SK-N-SH (cell line): Measurements from ENCODE around the gene DNAJC5. TPM values are rescaled to one million over a fixed set of nuclear protein-coding genes. Genes with fewer than 3 reads are reported as not detected.

Experiments
- CTCF ChIA-PET: fragments of 300-600, 350-600 bp; formaldehyde crosslinking; extraction: SDS; loops from one replicate; lab custom pipeline; 2021; lab: Yijun Ruan, JAX
- POLR2A ChIA-PET: fragments of 350-600 bp; sonication (Branson Sonifier 250); formaldehyde crosslinking; extraction: SDS; loops from one replicate; lab custom pipeline; 2020; ENCODE audit warnings: antibody characterized with exemption, inconsistent platforms; lab: Yijun Ruan, JAX
- DNase-seq: peaks from one replicate; pipeline ENCODE4 v3.0.0; 2012
- H2AFZ ChIP-seq: fragments of 200-600 bp; sonication (generic); 2 replicates; pipeline ENCODE4 v1.8.1; 2016; ENCODE audit warnings: antibody characterized with exemption, mild to moderate bottlenecking, low read depth
- H3F3A ChIP-seq: fragments of 200-600 bp; sonication (generic); replicated peaks from 2 replicates; pipeline ENCODE3; 2016; ENCODE audit warnings: antibody characterized with exemption, mild to moderate bottlenecking; ENCODE audit not compliant: insufficient read depth
- H3K27ac ChIP-seq, 2 experiments: fragments of 200-500 bp in 1 of 2; fragments of 200-600 bp in 1 of 2; sonication (Bioruptor generic) in 1 of 2; sonication (generic), shearing (Covaris generic) in 1 of 2; 2 replicates each; pipeline versions ENCODE4 v1.5.1 to v1.6.1; 2014 to 2016; ENCODE audit warnings: low read depth in 2 of 2, inconsistent platforms in 1 of 2, low read length in 1 of 2, mild to moderate bottlenecking in 1 of 2, mixed read lengths in 1 of 2
- H3K27me3 ChIP-seq: fragments of 200-600 bp; sonication (generic), shearing (Covaris generic); 2 replicates; pipeline ENCODE4 v1.6.1; 2016; ENCODE audit warnings: mixed run types; ENCODE audit not compliant: insufficient read depth
- H3K36me3 ChIP-seq, 2 experiments: fragments of 200-500 bp in 1 of 2; fragments of 200-600 bp in 1 of 2; sonication (Bioruptor generic) in 1 of 2; sonication (generic) in 1 of 2; replicated peaks in 1 of 2; 2 replicates each; pipeline versions ENCODE3 to v1.5.1; 2014 to 2016; ENCODE audit warnings: low read length in 1 of 2, mild to moderate bottlenecking in 1 of 2; ENCODE audit not compliant: insufficient read depth in 2 of 2, control insufficient read depth in 1 of 2
- H3K4me1 ChIP-seq, 2 experiments: fragments of 200-500 bp in 1 of 2; fragments of 200-600 bp in 1 of 2; sonication (Bioruptor generic) in 1 of 2; sonication (generic), shearing (Covaris generic) in 1 of 2; 2 replicates each; pipeline versions ENCODE4 v1.5.1 to v1.6.1; 2014 to 2016; ENCODE audit warnings: low read depth in 1 of 2, low read length in 1 of 2, mixed run types in 1 of 2; ENCODE audit not compliant: insufficient read depth in 2 of 2, control insufficient read depth in 1 of 2
- H3K4me2 ChIP-seq: fragments of 200-600 bp; sonication (generic), shearing (Covaris generic); 2 replicates; pipeline ENCODE4 v1.6.1; 2017; ENCODE audit warnings: mixed run types
- H3K4me3 ChIP-seq, 2 experiments: fragments of 200-500 bp in 1 of 2; fragments of 200-600 bp in 1 of 2; sonication (Bioruptor generic) in 1 of 2; sonication (generic), shearing (Covaris generic) in 1 of 2; 2 replicates each; pipeline versions ENCODE4 v1.5.1 to v1.8.1; 2014 to 2016; ENCODE audit warnings: low read depth in 2 of 2, inconsistent platforms in 1 of 2, low read length in 1 of 2, mild to moderate bottlenecking in 1 of 2, mixed read lengths in 1 of 2, moderate library complexity in 1 of 2
- H3K79me2 ChIP-seq: fragments of 200-600 bp; sonication (generic); 2 replicates; pipeline ENCODE4 v1.8.1; 2017; ENCODE audit warnings: mild to moderate bottlenecking; ENCODE audit not compliant: insufficient read depth
- H3K9ac ChIP-seq: fragments of 200-600 bp; sonication (generic); 2 replicates; pipeline ENCODE4 v1.6.1; 2017; ENCODE audit warnings: mixed run types
- H3K9me2 ChIP-seq: fragments of 200-600 bp; sonication (generic); 2 replicates; pipeline ENCODE4 v1.6.1; 2017; ENCODE audit warnings: mixed run types
- H3K9me3 ChIP-seq: fragments of 200-600 bp; sonication (generic); 2 replicates; pipeline ENCODE4 v1.6.1; 2017; ENCODE audit warnings: mixed run types, mild to moderate bottlenecking, moderate library complexity
- H4K20me1 ChIP-seq: fragments of 200-600 bp; sonication (generic); 2 replicates; pipeline ENCODE4 v1.6.1; 2017; ENCODE audit warnings: mild to moderate bottlenecking, mixed run types; ENCODE audit not compliant: insufficient read depth
- CHD2 ChIP-seq: fragments of 150-350 bp; IDR thresholded peaks from 2 replicates; pipeline ENCODE4 v1.6.1; 2018; ENCODE audit warnings: low read length; ENCODE audit not compliant: partially characterized antibody
- EP300 ChIP-seq, 2 experiments: IDR thresholded peaks; 2 replicates each; pipeline versions ENCODE4 v1.4.0 to v1.6.1; 2012; ENCODE audit warnings: borderline replicate concordance in 1 of 2, low read depth in 1 of 2, low read length in 1 of 2
- FOXJ3 ChIP-seq: sonication (generic); formaldehyde crosslinking; IDR thresholded peaks from 2 replicates; pipeline ENCODE4 v1.5.1; 2020; ENCODE audit warnings: mild to moderate bottlenecking, missing genetic modification reagents
- JUND ChIP-seq: IDR thresholded peaks from 2 replicates; pipeline ENCODE4 v1.4.0; 2012
- NFIC ChIP-seq: IDR thresholded peaks from 2 replicates; pipeline ENCODE4 v1.4.0; 2012; ENCODE audit warnings: borderline replicate concordance
- NRF1 ChIP-seq: IDR thresholded peaks from 2 replicates; pipeline ENCODE4 v1.6.1; 2012; ENCODE audit warnings: low read depth, mild to moderate bottlenecking, low read length
- POLR2AphosphoS5 ChIP-seq: IDR thresholded peaks from 2 replicates; pipeline ENCODE4 v1.6.1; 2012; ENCODE audit warnings: low read depth, low read length
- SMC3 ChIP-seq: IDR thresholded peaks from 2 replicates; pipeline ENCODE4 v1.6.1; 2012; ENCODE audit warnings: low read depth, low read length, improper control_type of control experiment
- TAF1 ChIP-seq: IDR thresholded peaks from 2 replicates; pipeline ENCODE4 v1.6.1; 2012; ENCODE audit warnings: low read depth, mild to moderate bottlenecking, low read length, moderate library complexity, borderline replicate concordance
- TCF12 ChIP-seq: IDR thresholded peaks from 2 replicates; pipeline ENCODE4 v1.4.0; 2012
- TEAD4 ChIP-seq: IDR thresholded peaks from 2 replicates; pipeline ENCODE4 v1.4.0; 2012; ENCODE audit warnings: mild to moderate bottlenecking, borderline replicate concordance; ENCODE audit not compliant: insufficient read depth
- YY1 ChIP-seq: IDR thresholded peaks from 2 replicates; pipeline ENCODE4 v1.4.0; 2012; ENCODE audit warnings: low read depth, mild to moderate bottlenecking
- WGBS: methylation state at CpG from one replicate; pipeline ENCODE4 v1.1.6; 2017; ENCODE audit warnings: low lambda C conversion rate; 5-methylcytosine and 5-hydroxymethylcytosine counted together
- polyA plus RNA-seq, 3 experiments: library from polyadenylated mRNA; depleted of rRNA; stranded (reverse); fragments of >200 nt; gene quantifications; 2 replicates each; pipeline ENCODE4 v1.2.3, GENCODE V29; 2012
- TF ChIP-seq, protein P1 (sequence below): IDR thresholded peaks from 2 replicates; pipeline ENCODE4 v1.4.0; 2012; ENCODE audit warnings: low read depth, borderline replicate concordance
- TF ChIP-seq, protein P2 (sequence below): fragments of 200-600 bp; sonication (generic); IDR thresholded peaks from 2 replicates; pipeline ENCODE4 v1.6.1; 2017; ENCODE audit warnings: antibody characterized with exemption, mild to moderate bottlenecking, moderate library complexity
- TF ChIP-seq, protein P3 (sequence below): fragments of 150-350 bp; IDR thresholded peaks from 2 replicates; pipeline ENCODE4 v1.6.1; 2016; ENCODE audit warnings: mild to moderate bottlenecking, low read depth, low read length

The DNAJC5 gene
- polyA plus RNA-seq, 1 of the 3 experiments (the other 2 are of a cell fraction): 24.2 TPM

DNA sequence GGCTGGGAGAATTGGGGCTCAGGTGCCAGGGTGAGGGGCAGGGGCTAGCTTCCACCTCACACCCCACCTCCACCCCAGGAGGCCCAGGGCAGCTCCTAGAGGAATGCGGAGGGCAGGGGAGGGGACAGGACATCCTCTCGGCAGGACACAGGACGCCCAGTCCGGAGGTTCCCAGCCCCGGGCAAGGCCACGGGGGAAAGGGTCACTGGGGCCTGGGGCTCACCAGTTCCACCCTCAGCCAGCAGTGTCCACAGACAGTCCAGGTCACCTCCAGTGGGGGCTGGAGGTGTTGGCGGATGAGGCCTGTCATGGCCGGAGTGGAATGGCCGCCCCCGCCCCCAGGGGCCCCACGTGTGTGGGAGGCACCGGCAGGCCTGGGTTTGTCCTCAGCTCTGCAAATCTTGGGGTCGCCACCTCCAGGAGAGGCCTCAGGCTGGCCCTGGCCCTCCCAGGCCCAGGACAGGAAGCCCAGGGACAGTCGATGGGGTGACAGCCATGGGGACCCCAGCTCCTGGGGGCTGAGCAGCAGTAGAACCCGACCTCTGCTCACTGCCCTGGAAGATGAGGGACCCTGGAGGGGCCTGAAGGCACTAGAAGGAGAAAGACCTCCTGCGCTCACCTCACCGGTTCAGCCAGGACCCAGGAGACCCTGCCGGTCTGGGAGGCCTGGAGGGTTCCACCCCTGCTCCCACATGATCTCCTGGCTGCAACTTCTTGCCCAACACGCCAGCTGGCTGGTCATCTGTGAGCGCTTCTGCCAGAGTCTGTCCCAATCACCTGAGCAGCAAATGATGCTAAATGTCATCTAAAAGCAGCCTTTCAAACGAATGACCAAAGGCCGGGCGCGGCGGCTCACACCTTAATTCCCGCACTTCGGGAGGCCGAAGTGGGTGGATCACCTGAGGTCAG is 46.7 kb upstream of the DNAJC5 start:
- no peaks in the 10 kb centered on the region for H3K79me2 ChIP-seq
- TF ChIP-seq NFIC (no peak), TAF1 (no peak), TCF12 (no peak), YY1 (no peak), NRF1 (no peak), CHD2 (no peak), EP300 (IDR thresholded peaks at IDR 0.05; ENCODE audit: borderline replicate concordance in 1 of 2, low read depth in 1 of 2, low read length in 1 of 2) (no peak), FOXJ3 (no peak), SMC3 (no peak), JUND (no peak), TEAD4 (no peak), POLR2AphosphoS5 (no peak)
- TF ChIP-seq, protein P1, sequence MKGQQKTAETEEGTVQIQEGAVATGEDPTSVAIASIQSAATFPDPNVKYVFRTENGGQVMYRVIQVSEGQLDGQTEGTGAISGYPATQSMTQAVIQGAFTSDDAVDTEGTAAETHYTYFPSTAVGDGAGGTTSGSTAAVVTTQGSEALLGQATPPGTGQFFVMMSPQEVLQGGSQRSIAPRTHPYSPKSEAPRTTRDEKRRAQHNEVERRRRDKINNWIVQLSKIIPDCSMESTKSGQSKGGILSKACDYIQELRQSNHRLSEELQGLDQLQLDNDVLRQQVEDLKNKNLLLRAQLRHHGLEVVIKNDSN: no peak
- TF ChIP-seq, protein P2, sequence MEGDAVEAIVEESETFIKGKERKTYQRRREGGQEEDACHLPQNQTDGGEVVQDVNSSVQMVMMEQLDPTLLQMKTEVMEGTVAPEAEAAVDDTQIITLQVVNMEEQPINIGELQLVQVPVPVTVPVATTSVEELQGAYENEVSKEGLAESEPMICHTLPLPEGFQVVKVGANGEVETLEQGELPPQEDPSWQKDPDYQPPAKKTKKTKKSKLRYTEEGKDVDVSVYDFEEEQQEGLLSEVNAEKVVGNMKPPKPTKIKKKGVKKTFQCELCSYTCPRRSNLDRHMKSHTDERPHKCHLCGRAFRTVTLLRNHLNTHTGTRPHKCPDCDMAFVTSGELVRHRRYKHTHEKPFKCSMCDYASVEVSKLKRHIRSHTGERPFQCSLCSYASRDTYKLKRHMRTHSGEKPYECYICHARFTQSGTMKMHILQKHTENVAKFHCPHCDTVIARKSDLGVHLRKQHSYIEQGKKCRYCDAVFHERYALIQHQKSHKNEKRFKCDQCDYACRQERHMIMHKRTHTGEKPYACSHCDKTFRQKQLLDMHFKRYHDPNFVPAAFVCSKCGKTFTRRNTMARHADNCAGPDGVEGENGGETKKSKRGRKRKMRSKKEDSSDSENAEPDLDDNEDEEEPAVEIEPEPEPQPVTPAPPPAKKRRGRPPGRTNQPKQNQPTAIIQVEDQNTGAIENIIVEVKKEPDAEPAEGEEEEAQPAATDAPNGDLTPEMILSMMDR: no peak
- TF ChIP-seq, protein P3, sequence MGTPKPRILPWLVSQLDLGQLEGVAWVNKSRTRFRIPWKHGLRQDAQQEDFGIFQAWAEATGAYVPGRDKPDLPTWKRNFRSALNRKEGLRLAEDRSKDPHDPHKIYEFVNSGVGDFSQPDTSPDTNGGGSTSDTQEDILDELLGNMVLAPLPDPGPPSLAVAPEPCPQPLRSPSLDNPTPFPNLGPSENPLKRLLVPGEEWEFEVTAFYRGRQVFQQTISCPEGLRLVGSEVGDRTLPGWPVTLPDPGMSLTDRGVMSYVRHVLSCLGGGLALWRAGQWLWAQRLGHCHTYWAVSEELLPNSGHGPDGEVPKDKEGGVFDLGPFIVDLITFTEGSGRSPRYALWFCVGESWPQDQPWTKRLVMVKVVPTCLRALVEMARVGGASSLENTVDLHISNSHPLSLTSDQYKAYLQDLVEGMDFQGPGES: no peak
- no peaks in the 10 kb centered on the region for H3K36me3 ChIP-seq
- DNase-seq: no peak
- 90% methylated on average over 16 of the region's 28 CpGs for WGBS
- no peak overlapping the region for H3K4me2 ChIP-seq
- H3F3A ChIP-seq: no peaks in the 10 kb centered on the region
- H4K20me1 ChIP-seq: no peaks in the 10 kb centered on the region
- H3K9me2 ChIP-seq: no peaks in the 10 kb centered on the region
- ChIA-PET CTCF (interaction anchor here (0.9 to 1.7 kb wide), 3 partner anchors 18 to 73 kb away, joined by 3 to 7 read pairs (median 5); no protein-coding TSS in a partner anchor), POLR2A (no interaction called here)
- H3K4me3 ChIP-seq: no peak overlapping the region
- H3K27me3 ChIP-seq: no peaks in the 10 kb centered on the region
- no peak overlapping the region for H3K9ac ChIP-seq
- H3K27ac ChIP-seq: no peak overlapping the region
- H3K4me1 ChIP-seq: peaks cover 0 to 5% of the 10 kb centered on the region in 2 experiments; a peak in 1 of 4 replicates
- H2AFZ ChIP-seq: no peak overlapping the region
- H3K9me3 ChIP-seq: no peaks in the 10 kb centered on the region
